ENCODE results near the gene TMEM109.

TMEM109 gene

GRCh38 chr11:60915248-60915914, 1.4 kb downstream of the TMEM109 start:
- Histone ChIP-seq H3K4me1 (ENCODE audit: low read depth, poor library complexity, severe bottlenecking) (peaks cover 62% of the 10 kb centered on the region), H3K4me2 (peak overlapping the region; percentile 66), H3K27me3 (ENCODE audit: insufficient read depth, low read depth) (no peaks in the 10 kb centered on the region), H2AFZ (ENCODE audit: low read depth) (peak overlapping the region; percentile 81; the same call in 1 of the 2 replicates), H3K4me3 (IDR thresholded peaks at IDR 0.05; ENCODE audit: insufficient read depth, low read depth, low read length) (no peak overlapping the region), H3K36me3 (ENCODE audit: insufficient read depth) (no peaks in the 10 kb centered on the region), H3K9ac (peak overlapping the region; percentile 74; the same call in 1 of the 2 replicates), H3K79me2 (ENCODE audit: insufficient read depth, low read depth) (peaks cover 48% of the 10 kb centered on the region), H3K27ac (peak overlapping the region; percentile 68), H4K20me1 (ENCODE audit: insufficient read depth) (peaks cover 4% of the 10 kb centered on the region)
- TF ChIP-seq, protein P1, sequence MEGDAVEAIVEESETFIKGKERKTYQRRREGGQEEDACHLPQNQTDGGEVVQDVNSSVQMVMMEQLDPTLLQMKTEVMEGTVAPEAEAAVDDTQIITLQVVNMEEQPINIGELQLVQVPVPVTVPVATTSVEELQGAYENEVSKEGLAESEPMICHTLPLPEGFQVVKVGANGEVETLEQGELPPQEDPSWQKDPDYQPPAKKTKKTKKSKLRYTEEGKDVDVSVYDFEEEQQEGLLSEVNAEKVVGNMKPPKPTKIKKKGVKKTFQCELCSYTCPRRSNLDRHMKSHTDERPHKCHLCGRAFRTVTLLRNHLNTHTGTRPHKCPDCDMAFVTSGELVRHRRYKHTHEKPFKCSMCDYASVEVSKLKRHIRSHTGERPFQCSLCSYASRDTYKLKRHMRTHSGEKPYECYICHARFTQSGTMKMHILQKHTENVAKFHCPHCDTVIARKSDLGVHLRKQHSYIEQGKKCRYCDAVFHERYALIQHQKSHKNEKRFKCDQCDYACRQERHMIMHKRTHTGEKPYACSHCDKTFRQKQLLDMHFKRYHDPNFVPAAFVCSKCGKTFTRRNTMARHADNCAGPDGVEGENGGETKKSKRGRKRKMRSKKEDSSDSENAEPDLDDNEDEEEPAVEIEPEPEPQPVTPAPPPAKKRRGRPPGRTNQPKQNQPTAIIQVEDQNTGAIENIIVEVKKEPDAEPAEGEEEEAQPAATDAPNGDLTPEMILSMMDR (conservative IDR thresholded peaks at IDR 0.05; ENCODE audit: low read depth, low read length): peak; percentile 43

- peak overlapping the region; percentile 66 for H3K4me2 ChIP-seq
- H4K20me1 ChIP-seq (ENCODE audit: insufficient read depth): peaks cover 4% of the 10 kb centered on the region
- no peak overlapping the region for H3K4me3 ChIP-seq (IDR thresholded peaks at IDR 0.05; ENCODE audit: insufficient read depth, low read depth, low read length)
- H3K9ac ChIP-seq: no peak overlapping the region
- H3K27me3 ChIP-seq (ENCODE audit: insufficient read depth, low read depth): no peaks in the 10 kb centered on the region
- TF ChIP-seq, protein P1 (conservative IDR thresholded peaks at IDR 0.05; ENCODE audit: low read depth, low read length): no peak
- H3K4me1 ChIP-seq (ENCODE audit: low read depth, poor library complexity, severe bottlenecking): peaks cover 48% of the 10 kb centered on the region
- no peak overlapping the region for H3K27ac ChIP-seq
- H3K79me2 ChIP-seq (ENCODE audit: insufficient read depth, low read depth): peaks cover 48% of the 10 kb centered on the region
- no peaks in the 10 kb centered on the region; the same call in 1 of the 2 replicates for H3K36me3 ChIP-seq (ENCODE audit: insufficient read depth)
- H2AFZ ChIP-seq (ENCODE audit: low read depth): no peak overlapping the region
These were observed 2.8 kb downstream of the TMEM109 start for GRCh38 chr11:60916669-60917206.

DNA sequence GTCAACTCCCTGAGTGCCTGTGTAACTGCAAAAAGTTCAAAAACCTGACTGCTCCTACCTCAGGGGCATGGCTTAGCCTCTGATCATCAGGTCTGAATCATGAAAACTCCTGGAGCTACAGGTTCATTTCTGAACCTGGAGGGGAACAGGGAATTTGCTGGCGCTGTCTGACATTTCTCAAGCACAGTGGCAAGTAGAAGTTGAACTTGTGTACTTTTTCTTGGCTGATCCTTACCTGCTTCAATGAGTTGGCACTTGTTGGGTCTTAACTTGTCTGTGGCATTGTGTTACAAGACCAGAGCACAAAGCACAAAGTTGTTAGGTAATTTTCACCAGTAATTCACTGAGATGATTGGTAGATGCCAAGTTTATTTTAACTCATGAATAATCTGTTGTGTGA, 3.3 kb downstream of the TMEM109 start:
- no peaks in the 10 kb centered on the region for H3K27me3 ChIP-seq (ENCODE audit: insufficient read depth, low read depth)
- TF ChIP-seq, protein P1 (conservative IDR thresholded peaks at IDR 0.05; ENCODE audit: low read depth, low read length): no peak
- H3K4me1 ChIP-seq (ENCODE audit: low read depth, poor library complexity, severe bottlenecking): peaks cover 43% of the 10 kb centered on the region
- H3K9ac ChIP-seq: no peak overlapping the region
- no peaks in the 10 kb centered on the region; the same call in 1 of the 2 replicates for H3K36me3 ChIP-seq (ENCODE audit: insufficient read depth)
- no peak overlapping the region for H3K4me2 ChIP-seq
- H3K4me3 ChIP-seq (IDR thresholded peaks at IDR 0.05; ENCODE audit: insufficient read depth, low read depth, low read length): no peak overlapping the region
- peaks cover 4% of the 10 kb centered on the region for H4K20me1 ChIP-seq (ENCODE audit: insufficient read depth)
- no peak overlapping the region for H2AFZ ChIP-seq (ENCODE audit: low read depth)
- H3K27ac ChIP-seq: no peak overlapping the region
- H3K79me2 ChIP-seq (ENCODE audit: insufficient read depth, low read depth): peaks cover 48% of the 10 kb centered on the region

GRCh38 chr11:60918251-60918938, 4.4 kb downstream of the TMEM109 start:
- no peak overlapping the region; the same call in 1 of the 2 replicates for H3K4me2 ChIP-seq
- H3K9ac ChIP-seq: no peak overlapping the region
- H4K20me1 ChIP-seq (ENCODE audit: insufficient read depth): peaks cover 4% of the 10 kb centered on the region
- H3K36me3 ChIP-seq (ENCODE audit: insufficient read depth): no peaks in the 10 kb centered on the region; the same call in 1 of the 2 replicates
- no peak overlapping the region for H2AFZ ChIP-seq (ENCODE audit: low read depth)
- no peak overlapping the region for H3K4me3 ChIP-seq (IDR thresholded peaks at IDR 0.05; ENCODE audit: insufficient read depth, low read depth, low read length)
- H3K27ac ChIP-seq: no peak overlapping the region
- TF ChIP-seq, protein P1 (conservative IDR thresholded peaks at IDR 0.05; ENCODE audit: low read depth, low read length): no peak
- no peaks in the 10 kb centered on the region for H3K27me3 ChIP-seq (ENCODE audit: insufficient read depth, low read depth)
- peaks cover 48% of the 10 kb centered on the region for H3K79me2 ChIP-seq (ENCODE audit: insufficient read depth, low read depth)
- peaks cover 35% of the 10 kb centered on the region for H3K4me1 ChIP-seq (ENCODE audit: low read depth, poor library complexity, severe bottlenecking)

Measured in KMS-11 (cell line).